GM23338 (cell line): ENCODE results near the gene DHRSX. TPM values are rescaled to one million over a fixed set of nuclear protein-coding genes. Genes with fewer than 3 reads are reported as not detected.

ENCODE experiments used
- ATAC-seq: fragments of 200-7000 bp; cut with Tn5 transposase; 3 replicates; pipeline ENCODE4 v1.9.1; 2020
- DNase-seq: peaks from one replicate; pipeline ENCODE4 v3.0.0-alpha.2; 2015; ENCODE audit warnings: low spot score
- H2AFZ ChIP-seq: fragments of 200-600 bp; sonication (generic); 2 replicates; pipeline ENCODE4 v1.8.0; 2016; ENCODE audit warnings: antibody characterized with exemption, mild to moderate bottlenecking, moderate library complexity
- H3F3A ChIP-seq: fragments of 200-600 bp; sonication (generic); replicated peaks from 2 replicates; pipeline ENCODE4 v1.8.0; 2017; ENCODE audit warnings: antibody characterized with exemption, mixed run types, low read depth
- H3K27ac ChIP-seq: fragments of 200-600 bp; sonication (generic); 2 replicates; pipeline ENCODE4 v1.6.1; 2016; ENCODE audit warnings: low read depth
- H3K27me3 ChIP-seq: fragments of 200-600 bp; sonication (generic); 2 replicates; pipeline ENCODE4 v1.8.0; 2016; ENCODE audit warnings: mild to moderate bottlenecking, mixed run types, moderate library complexity; ENCODE audit not compliant: insufficient read depth
- H3K36me3 ChIP-seq: fragments of 200-600 bp; sonication (generic); 2 replicates; pipeline ENCODE4 v1.8.0; 2016; ENCODE audit warnings: mild to moderate bottlenecking; ENCODE audit not compliant: insufficient read depth
- H3K4me1 ChIP-seq: fragments of 200-600 bp; sonication (generic); 2 replicates; pipeline ENCODE4 v1.8.0; 2016; ENCODE audit warnings: mild to moderate bottlenecking, moderate library complexity; ENCODE audit not compliant: insufficient read depth
- H3K4me2 ChIP-seq: fragments of 200-600 bp; sonication (generic); 2 replicates; pipeline ENCODE4 v1.7.1; 2017; ENCODE audit warnings: mixed run types
- H3K4me3 ChIP-seq: fragments of 200-600 bp; sonication (generic); 2 replicates; pipeline ENCODE4 v1.6.1; 2016; ENCODE audit warnings: mixed run types
- H3K79me2 ChIP-seq: fragments of 200-600 bp; sonication (generic); replicated peaks from 2 replicates; pipeline ENCODE4 v1.8.0; 2017; ENCODE audit warnings: mild to moderate bottlenecking; ENCODE audit not compliant: insufficient read depth
- H3K9me2 ChIP-seq: fragments of 200-600 bp; sonication (generic); 2 replicates; pipeline ENCODE4 v1.8.0; 2017; ENCODE audit not compliant: insufficient read depth
- H4K20me1 ChIP-seq: fragments of 200-600 bp; sonication (generic); replicated peaks from 2 replicates; pipeline ENCODE4 v1.8.0; 2017; ENCODE audit warnings: mild to moderate bottlenecking; ENCODE audit not compliant: insufficient read depth
- H3K27ac Mint-ChIP-seq: 2 replicates; pipeline ENCODE4 v1.8.0; 2020; ENCODE audit warnings: inconsistent platforms, mild to moderate bottlenecking, moderate library complexity, mixed read lengths
- H3K27me3 Mint-ChIP-seq: 3 replicates; pipeline ENCODE4 v1.8.0; 2022; ENCODE audit warnings: low read depth, mild to moderate bottlenecking, moderate library complexity, mixed read lengths, inconsistent platforms; ENCODE audit not compliant: insufficient read depth, poor library complexity
- H3K36me3 Mint-ChIP-seq: 3 replicates; pipeline ENCODE4 v1.8.0; 2021; ENCODE audit warnings: low read depth, mild to moderate bottlenecking, inconsistent platforms, moderate library complexity, mixed read lengths
- H3K4me1 Mint-ChIP-seq: 3 replicates; pipeline ENCODE4 v1.8.0; 2020; ENCODE audit warnings: mild to moderate bottlenecking, inconsistent platforms, mixed read lengths
- H3K4me3 Mint-ChIP-seq: 3 replicates; pipeline ENCODE4 v1.8.0; 2021; ENCODE audit warnings: moderate library complexity, mild to moderate bottlenecking, inconsistent platforms, mixed read lengths
- H3K9me3 Mint-ChIP-seq: 3 replicates; pipeline ENCODE4 v1.8.0; 2020; ENCODE audit warnings: moderate library complexity, mild to moderate bottlenecking, inconsistent platforms, mixed read lengths
- CREB1 ChIP-seq: fragments of 250-450 bp; sonication (Bioruptor Pico); IDR thresholded peaks from 2 replicates; pipeline ENCODE4 v1.5.0; 2020; ENCODE audit warnings: low read depth, mild to moderate bottlenecking, moderate library complexity
- CTCF ChIP-seq, 2 experiments: fragments of 200-600 bp in 1 of 2; sonication (generic) in 1 of 2; conservative IDR thresholded peaks; 2 replicates each; pipeline versions ENCODE4 v1.5.1 to v1.6.1; 2016 to 2017; ENCODE audit warnings: antibody characterized with exemption in 2 of 2, low read depth in 2 of 2, mild to moderate bottlenecking in 2 of 2, moderate library complexity in 1 of 2
- EZH2 ChIP-seq: fragments of 200-600 bp; sonication (generic); IDR thresholded peaks from one replicate; pipeline ENCODE4 v1.8.0; 2017; ENCODE audit warnings: antibody characterized with exemption, mild to moderate bottlenecking, low read depth; ENCODE audit not compliant: unreplicated experiment
- EZH2phosphoT487 ChIP-seq: fragments of 200-600 bp; sonication (generic); IDR thresholded peaks from one replicate; pipeline ENCODE4 v1.8.1; 2018; ENCODE audit warnings: antibody characterized with exemption; ENCODE audit not compliant: unreplicated experiment
- NANOG ChIP-seq: IDR thresholded peaks from 2 replicates; pipeline ENCODE4 v1.6.1; 2016; ENCODE audit warnings: antibody characterized with exemption, borderline replicate concordance
- REST ChIP-seq: IDR thresholded peaks from one replicate; pipeline ENCODE4 v1.6.1; 2018; ENCODE audit warnings: antibody characterized with exemption; ENCODE audit not compliant: unreplicated experiment
- STAT1 ChIP-seq: IDR thresholded peaks from one replicate; pipeline ENCODE4 v1.6.1; 2016; ENCODE audit warnings: antibody characterized with exemption; ENCODE audit not compliant: unreplicated experiment
- ZNF114 ChIP-seq: fragments of 250-450 bp; sonication (Bioruptor Pico); IDR thresholded peaks from 2 replicates; pipeline ENCODE4 v1.5.0; 2020; ENCODE audit warnings: mild to moderate bottlenecking, moderate library complexity
- ZNF331 ChIP-seq: fragments of 250-450 bp; sonication (Bioruptor Pico); IDR thresholded peaks from 2 replicates; pipeline ENCODE4 v1.5.0; 2020; ENCODE audit warnings: low read depth, mild to moderate bottlenecking, moderate library complexity
- ZNF462 ChIP-seq: fragments of 250-450 bp; sonication (Bioruptor Pico); IDR thresholded peaks from 2 replicates; pipeline ENCODE4 v1.5.0; 2020; ENCODE audit warnings: mild to moderate bottlenecking, moderate library complexity
- polyA plus RNA-seq: library from polyadenylated mRNA; unstranded; fragments of >200 nt; fragmentation: Nextera tagmentation; extraction: Ambion mirVana; gene quantifications from 2 replicates; pipeline ENCODE4 v1.2.1, GENCODE V29; 2016
- total RNA-seq: library from RNA; depleted of rRNA; stranded (reverse); fragments of >200 nt; shearing (Covaris generic); gene quantifications from 2 replicates; pipeline ENCODE4 v1.2.3, GENCODE V29; 2014

Gene DHRSX
- total and polyA plus RNA-seq, 2 experiments from 2014 or later = 33.9 to 43.0 TPM

- TF ChIP-seq REST (no peak), CREB1 (CRISPR knock-in tag) (no peak), EZH2 (no peak), STAT1 (no peak), ZNF331 (CRISPR knock-in tag) (no peak)
Observed at GRCh38 chrX:2384486-2384885, 116.3 kb downstream of the DHRSX start (continued).

GRCh38 chrX:2383735-2384134 is 117.0 kb downstream of the DHRSX start:
- Mint-ChIP-seq H3K4me1 (no peaks in the 10 kb centered on the region), H3K4me3 (no peak overlapping the region), H3K27ac (no peak overlapping the region), H3K36me3 (peaks cover 46% of the 10 kb centered on the region), H3K27me3 (no peaks in the 10 kb centered on the region), H3K9me3 (peaks cover 25% of the 10 kb centered on the region)
- Histone ChIP-seq H3K27me3 (no peaks in the 10 kb centered on the region), H3K9me2 (peaks cover 12% of the 10 kb centered on the region), H2AFZ (no peak overlapping the region), H3K4me2 (no peak overlapping the region), H3K79me2 (peaks cover 15% of the 10 kb centered on the region; the same call in 1 of the 2 replicates), H4K20me1 (no peaks in the 10 kb centered on the region), H3K27ac (no peak overlapping the region), H3K36me3 (no peaks in the 10 kb centered on the region), H3K4me1 (no peaks in the 10 kb centered on the region), H3F3A (no peaks in the 10 kb centered on the region), H3K4me3 (no peak overlapping the region)
- DNase-seq (no peak), ATAC-seq (no peak)
- no peak for TF ChIP-seq NANOG
- no peak for TF ChIP-seq ZNF462 (CRISPR knock-in tag)
- TF ChIP-seq REST = no peak
- no peak for TF ChIP-seq EZH2
- no peak for TF ChIP-seq EZH2phosphoT487
- TF ChIP-seq ZNF331 (CRISPR knock-in tag) = no peak
- no peak for TF ChIP-seq CTCF (conservative IDR thresholded peaks at IDR 0.05; ENCODE audit: low read depth in 2 of 2)
- TF ChIP-seq ZNF114 = no peak
